Loucy (cell line): ENCODE data around the gene C5AR2.

ENCODE experiments used
- H2AFZ ChIP-seq: fragments of 200-600 bp; sonication (generic); 2 replicates; pipeline ENCODE4 v1.6.0; 2016; ENCODE audit warnings: antibody characterized with exemption, mild to moderate bottlenecking, low read length, moderate library complexity
- H3F3A ChIP-seq: fragments of 200-600 bp; 2 replicates; pipeline ENCODE4 v1.6.0; 2016; ENCODE audit warnings: antibody characterized with exemption, low read depth, mild to moderate bottlenecking
- H3K27me3 ChIP-seq: fragments of 200-600 bp; sonication (generic); 2 replicates; pipeline ENCODE4 v1.6.1; 2014; ENCODE audit warnings: low read length, mild to moderate bottlenecking; ENCODE audit not compliant: insufficient read depth, poor library complexity, severe bottlenecking
- H3K36me3 ChIP-seq: fragments of 200-600 bp; sonication (generic); 2 replicates; pipeline ENCODE4 v1.6.1; 2016; ENCODE audit warnings: low read length; ENCODE audit not compliant: insufficient read depth
- H3K4me1 ChIP-seq: fragments of 200-600 bp; sonication (generic); 2 replicates; pipeline ENCODE4 v1.5.1; 2014; ENCODE audit warnings: low read length, mild to moderate bottlenecking; ENCODE audit not compliant: insufficient read depth, poor library complexity, severe bottlenecking
- H3K4me2 ChIP-seq: fragments of 200-600 bp; sonication (generic); 2 replicates; pipeline ENCODE4 v1.6.0; 2014; ENCODE audit warnings: antibody characterized with exemption, low read length, low read depth, mild to moderate bottlenecking; ENCODE audit not compliant: poor library complexity, severe bottlenecking
- H3K4me3 ChIP-seq: fragments of 200-600 bp; sonication (generic); 2 replicates; pipeline ENCODE4 v1.5.1; 2014; ENCODE audit warnings: low read length, mild to moderate bottlenecking, mixed read lengths; ENCODE audit not compliant: poor library complexity, severe bottlenecking
- H3K79me2 ChIP-seq: fragments of 200-600 bp; sonication (generic); 2 replicates; pipeline ENCODE4 v1.6.1; 2014; ENCODE audit warnings: low read length; ENCODE audit not compliant: insufficient read depth
- H3K9ac ChIP-seq: fragments of 200-600 bp; sonication (generic); 2 replicates; pipeline ENCODE4 v1.6.0; 2014; ENCODE audit warnings: mild to moderate bottlenecking, low read depth, low read length, moderate library complexity; ENCODE audit not compliant: poor library complexity, severe bottlenecking
- H3K9me2 ChIP-seq: fragments of 200-600 bp; sonication (generic); replicated peaks from 2 replicates; pipeline ENCODE4 v1.6.1; 2016; ENCODE audit warnings: low read depth, low read length, mixed read lengths
- H3K9me3 ChIP-seq: fragments of 200-600 bp; sonication (generic); 2 replicates; pipeline ENCODE4 v1.6.1; 2014; ENCODE audit warnings: mild to moderate bottlenecking, antibody characterized with exemption, low read length, low read depth; ENCODE audit not compliant: insufficient read depth
- H4K20me1 ChIP-seq: fragments of 200-600 bp; sonication (generic); 2 replicates; pipeline ENCODE4 v1.6.0; 2014; ENCODE audit warnings: antibody characterized with exemption, low read length, mild to moderate bottlenecking; ENCODE audit not compliant: insufficient read depth, poor library complexity, severe bottlenecking
- EZH2phosphoT487 ChIP-seq: fragments of 200-600 bp; IDR thresholded peaks from 2 replicates; pipeline ENCODE4 v1.6.1; 2018; ENCODE audit warnings: antibody characterized with exemption, mild to moderate bottlenecking, moderate library complexity, borderline replicate concordance
- TF ChIP-seq, protein P1 (sequence below): fragments of 200-600 bp; sonication (generic); conservative IDR thresholded peaks from 2 replicates; pipeline ENCODE4 v1.5.1; 2014; ENCODE audit warnings: mild to moderate bottlenecking, antibody characterized with exemption, low read length

Gene C5AR2

DNA sequence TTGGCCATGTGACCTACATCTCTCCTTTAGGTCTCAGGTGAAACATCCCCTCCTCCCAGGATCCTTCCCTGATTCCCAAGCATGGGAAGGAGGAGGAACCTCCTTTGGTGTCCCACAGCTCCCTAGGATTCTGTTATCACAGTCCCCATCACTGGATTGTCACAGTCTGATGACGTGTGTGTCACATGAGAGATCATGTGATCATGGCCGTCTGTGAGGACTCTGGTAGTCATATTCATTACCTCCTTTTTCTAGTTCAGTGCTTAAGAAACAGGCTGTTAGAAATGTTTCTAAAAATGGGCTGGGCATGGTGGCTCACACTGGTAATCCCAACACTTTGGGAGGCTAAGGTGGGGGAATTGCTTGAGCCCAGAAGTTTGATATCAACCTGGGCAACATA, 20.1 kb downstream of the C5AR2 start:
- peak overlapping the region; percentile 72 for H3K4me3 ChIP-seq
- no peaks in the 10 kb centered on the region for H3K27me3 ChIP-seq
- H3K4me2 ChIP-seq: peak overlapping the region; percentile 90
- peaks cover 22% of the 10 kb centered on the region for H3K4me1 ChIP-seq
- TF ChIP-seq EZH2phosphoT487: no peak
- TF ChIP-seq, protein P1, sequence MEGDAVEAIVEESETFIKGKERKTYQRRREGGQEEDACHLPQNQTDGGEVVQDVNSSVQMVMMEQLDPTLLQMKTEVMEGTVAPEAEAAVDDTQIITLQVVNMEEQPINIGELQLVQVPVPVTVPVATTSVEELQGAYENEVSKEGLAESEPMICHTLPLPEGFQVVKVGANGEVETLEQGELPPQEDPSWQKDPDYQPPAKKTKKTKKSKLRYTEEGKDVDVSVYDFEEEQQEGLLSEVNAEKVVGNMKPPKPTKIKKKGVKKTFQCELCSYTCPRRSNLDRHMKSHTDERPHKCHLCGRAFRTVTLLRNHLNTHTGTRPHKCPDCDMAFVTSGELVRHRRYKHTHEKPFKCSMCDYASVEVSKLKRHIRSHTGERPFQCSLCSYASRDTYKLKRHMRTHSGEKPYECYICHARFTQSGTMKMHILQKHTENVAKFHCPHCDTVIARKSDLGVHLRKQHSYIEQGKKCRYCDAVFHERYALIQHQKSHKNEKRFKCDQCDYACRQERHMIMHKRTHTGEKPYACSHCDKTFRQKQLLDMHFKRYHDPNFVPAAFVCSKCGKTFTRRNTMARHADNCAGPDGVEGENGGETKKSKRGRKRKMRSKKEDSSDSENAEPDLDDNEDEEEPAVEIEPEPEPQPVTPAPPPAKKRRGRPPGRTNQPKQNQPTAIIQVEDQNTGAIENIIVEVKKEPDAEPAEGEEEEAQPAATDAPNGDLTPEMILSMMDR: no peak
- H4K20me1 ChIP-seq: peaks cover 13% of the 10 kb centered on the region
- H3K9me2 ChIP-seq: no peaks in the 10 kb centered on the region
- peak overlapping the region; percentile 64 for H3K9ac ChIP-seq
- H3F3A ChIP-seq: no peaks in the 10 kb centered on the region
- H3K36me3 ChIP-seq: peaks cover 34% of the 10 kb centered on the region; the same call in 1 of the 2 replicates
- H2AFZ ChIP-seq: 0 out of 2 replicates have a peak overlapping the region, but pooled peaks have one; percentile 47
- peaks cover 48% of the 10 kb centered on the region for H3K79me2 ChIP-seq
- H3K9me3 ChIP-seq: no peaks in the 10 kb centered on the region

DNA sequence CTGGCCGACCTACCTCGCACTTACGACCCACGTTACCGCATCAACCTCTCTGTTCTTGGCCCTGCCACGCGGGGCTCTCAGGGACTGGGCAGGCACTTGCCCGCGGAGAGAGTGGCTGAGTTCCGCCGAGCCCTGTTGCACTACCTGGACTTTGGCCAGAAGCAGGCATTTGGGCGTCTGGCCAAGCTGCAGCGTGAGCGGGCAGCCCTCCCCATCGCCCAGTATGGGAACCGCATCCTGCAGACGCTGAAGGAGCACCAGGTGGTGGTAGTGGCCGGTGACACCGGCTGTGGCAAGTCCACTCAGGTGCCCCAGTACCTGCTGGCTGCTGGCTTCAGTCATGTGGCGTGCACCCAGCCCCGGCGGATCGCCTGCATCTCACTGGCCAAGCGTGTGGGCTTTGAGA, 21.3 kb downstream of the C5AR2 start:
- H3K4me2 ChIP-seq: no peak overlapping the region
- peaks cover 48% of the 10 kb centered on the region for H3K79me2 ChIP-seq

DNA sequence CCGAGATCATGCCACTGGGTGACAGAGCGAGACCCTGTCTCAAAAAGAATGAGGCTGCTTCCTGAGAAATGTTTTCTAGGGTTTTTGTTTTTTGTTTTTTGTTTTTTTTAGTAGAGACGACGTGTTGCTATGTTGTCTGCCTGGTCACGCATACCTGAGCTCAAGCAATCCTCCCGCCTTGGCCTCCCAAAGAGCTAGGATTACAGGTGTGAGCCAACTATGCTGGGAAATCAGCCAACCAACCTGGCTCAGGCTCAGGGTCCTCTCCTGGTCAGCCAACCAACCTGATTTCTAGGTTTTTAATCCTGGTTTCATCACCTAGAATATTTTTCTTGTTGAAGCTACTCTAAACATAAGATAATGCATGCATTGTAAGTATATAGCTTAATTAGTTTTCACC, 24.9 kb downstream of the C5AR2 start:
- H2AFZ ChIP-seq: no peak overlapping the region
- H3K9ac ChIP-seq: no peak overlapping the region
- peaks cover 27% of the 10 kb centered on the region for H3K79me2 ChIP-seq
- no peaks in the 10 kb centered on the region for H3K27me3 ChIP-seq
- no peaks in the 10 kb centered on the region for H3K9me2 ChIP-seq
- H3K4me2 ChIP-seq: no peak overlapping the region
- no peaks in the 10 kb centered on the region for H4K20me1 ChIP-seq
- no peaks in the 10 kb centered on the region for H3K9me3 ChIP-seq
- TF ChIP-seq, protein P1: no peak
- TF ChIP-seq EZH2phosphoT487: no peak
- no peaks in the 10 kb centered on the region for H3F3A ChIP-seq
- no peak overlapping the region for H3K4me3 ChIP-seq
- H3K36me3 ChIP-seq: peaks cover 71% of the 10 kb centered on the region; the same call in 1 of the 2 replicates
- peaks cover 4% of the 10 kb centered on the region for H3K4me1 ChIP-seq

More for the DNA sequence above, 21.3 kb downstream of the C5AR2 start:
- Histone ChIP-seq H4K20me1 (peaks cover 13% of the 10 kb centered on the region), H3K9ac (no peak overlapping the region), H3K27me3 (no peaks in the 10 kb centered on the region), H3K9me2 (no peaks in the 10 kb centered on the region), H3F3A (no peaks in the 10 kb centered on the region), H3K4me1 (peaks cover 22% of the 10 kb centered on the region), H3K9me3 (no peaks in the 10 kb centered on the region), H2AFZ (no peak overlapping the region), H3K36me3 (peaks cover 47% of the 10 kb centered on the region; the same call in 1 of the 2 replicates), H3K4me3 (no peak overlapping the region)
- TF ChIP-seq, protein P1: no peak
- TF ChIP-seq EZH2phosphoT487: no peak
